Pulmonary artery endothelial cell (primary cell): ENCODE measurements around the gene ATP1B2. TPM values are rescaled to one million over a fixed set of nuclear protein-coding genes. Genes with fewer than 3 reads are reported as not detected.

Experiments
- total RNA-seq: library from RNA; depleted of rRNA; stranded (reverse); fragments of >200 nt; gene quantifications from 2 replicates; pipeline ENCODE4 v1.2.3, GENCODE V29; 2014

ATP1B2 gene
- total RNA-seq, 1 donor from 2014 or later: not detected

Other genes starting within 250 kb of the ATP1B2 start
- gene TMEM256, start 246.8 kb upstream of the ATP1B2 start, total RNA-seq: 56.9 and 189 TPM in 2 replicates
- gene NLGN2, start 243.1 kb upstream of the ATP1B2 start, total RNA-seq: 1.7 and 2.6 TPM in 2 replicates
- gene SPEM1, start 230.6 kb upstream of the ATP1B2 start, total RNA-seq: not detected in 2 replicates
- gene SPEM2, start 225.3 kb upstream of the ATP1B2 start, total RNA-seq: not detected in 2 replicates
- gene SPEM3, start 222.1 kb upstream of the ATP1B2 start, total RNA-seq: not detected in 2 replicates
- 5.2 and 7.3 TPM in 2 replicates for gene TMEM102, start 215.5 kb upstream of the ATP1B2 start, total RNA-seq
- 0.42 and 0.73 TPM in 2 replicates for gene FGF11, start 211.4 kb upstream of the ATP1B2 start, total RNA-seq
- 7.1 and 7.5 TPM in 2 replicates for gene CHRNB1, start 205.9 kb upstream of the ATP1B2 start, total RNA-seq
- 10.8 and 11.2 TPM in 2 replicates for gene ZBTB4, start 171.3 kb upstream of the ATP1B2 start, total RNA-seq
- not detected in 2 replicates for gene SLC35G6, start 169.5 kb upstream of the ATP1B2 start, total RNA-seq
- 65.3 and 93.4 TPM in 2 replicates for gene POLR2A, start 166.6 kb upstream of the ATP1B2 start, total RNA-seq
- gene TNFSF12, start 101.9 kb upstream of the ATP1B2 start, total RNA-seq: 6.1 and 8.2 TPM in 2 replicates
- 1.1 and 1.3 TPM in 2 replicates for gene TNFSF13, start 92.2 kb upstream of the ATP1B2 start, total RNA-seq
- 95.6 and 108 TPM in 2 replicates for gene SENP3, start 89.0 kb upstream of the ATP1B2 start, total RNA-seq
- 2.0 and 3.6 TPM in 2 replicates for gene CD68, start 71.3 kb upstream of the ATP1B2 start, total RNA-seq
- 72.5 and 100 TPM in 2 replicates for gene MPDU1, start 67.1 kb upstream of the ATP1B2 start, total RNA-seq
- gene SOX15, start 60.8 kb upstream of the ATP1B2 start, total RNA-seq: 0.07 TPM in 1 of 2 replicates, not detected in the other
- gene FXR2, start 36.0 kb upstream of the ATP1B2 start, total RNA-seq: 44.4 and 46.0 TPM in 2 replicates
- gene SAT2, start 23.1 kb upstream of the ATP1B2 start, total RNA-seq: 21.2 and 25.1 TPM in 2 replicates
- 0.13 TPM in 1 of 2 replicates, not detected in the other for gene SHBG, start 20.8 kb upstream of the ATP1B2 start, total RNA-seq
- gene TP53, start 36.6 kb downstream of the ATP1B2 start, total RNA-seq: 50.9 and 53.7 TPM in 2 replicates
- gene WRAP53, start 37.6 kb downstream of the ATP1B2 start, total RNA-seq: 9.6 and 13.7 TPM in 2 replicates
- gene EFNB3, start 54.3 kb downstream of the ATP1B2 start, total RNA-seq: 0.07 and 0.40 TPM in 2 replicates
- gene DNAH2, start 66.8 kb downstream of the ATP1B2 start, total RNA-seq: under 0.01 and 0.07 TPM in 2 replicates
- 2.0 and 3.1 TPM in 2 replicates for gene KDM6B, start 183.3 kb downstream of the ATP1B2 start, total RNA-seq
- gene TMEM88, start 204.1 kb downstream of the ATP1B2 start, total RNA-seq: 5.8 and 19.8 TPM in 2 replicates
- 95.4 and 120 TPM in 2 replicates for gene NAA38, start 206.6 kb downstream of the ATP1B2 start, total RNA-seq
- 9.8 and 13.2 TPM in 2 replicates for gene CYB5D1, start 207.1 kb downstream of the ATP1B2 start, total RNA-seq
- gene CHD3, start 237.9 kb downstream of the ATP1B2 start, total RNA-seq: 144 and 220 TPM in 2 replicates